T-helper 2 cell treated with Interferon-gamma antibody and Interleukin-4, amounts not matched to agents 5 μg/mL and 100 μg/mL, for 36 hours (primary cell): ENCODE measurements around the gene DGKZ.
A peak's percentile ranks its signal among the peaks of the same experiment; 100 is the strongest.
"Not testable (repeated sequence)": the region's sequence is repeated elsewhere in the genome, so short reads cannot be mapped to it uniquely, and the experiment has no call there.

Experiments
- DNase-seq: peaks from one replicate; pipeline ENCODE4 v3.0.0; 2021; ENCODE audit warnings: low spot score
- H3K27ac Mint-ChIP-seq: one replicate; pipeline ENCODE4 v1.8.0; 2021; ENCODE audit warnings: mild to moderate bottlenecking, mixed read lengths
- H3K27me3 Mint-ChIP-seq: one replicate; pipeline ENCODE4 v1.8.0; 2021; ENCODE audit warnings: low read depth, mixed read lengths
- H3K36me3 Mint-ChIP-seq: one replicate; pipeline ENCODE4 v1.8.0; 2021; ENCODE audit warnings: low read depth, mixed read lengths
- H3K4me1 Mint-ChIP-seq: one replicate; pipeline ENCODE4 v1.8.0; 2021; ENCODE audit warnings: low read depth, mixed read lengths
- H3K4me3 Mint-ChIP-seq: one replicate; pipeline ENCODE4 v1.8.0; 2022; ENCODE audit warnings: mild to moderate bottlenecking, moderate library complexity, mixed read lengths
- H3K9me3 Mint-ChIP-seq: one replicate; pipeline ENCODE4 v1.8.0; 2021; ENCODE audit warnings: mixed read lengths

Gene DGKZ

GRCh38 chr11:46361283-46362155 is 14.3 kb downstream of the DGKZ start:
- Mint-ChIP-seq H3K4me1 (peaks cover 26% of the 10 kb centered on the region), H3K9me3 (no peaks in the 10 kb centered on the region)

GRCh38 chr11:46362156-46363030 is 15.1 kb downstream of the DGKZ start:
- Mint-ChIP-seq H3K4me3 (peak overlapping the region; percentile 85), H3K36me3 (peaks cover 3% of the 10 kb centered on the region)

More at GRCh38 chr11:46361283-46362155, 14.3 kb downstream of the DGKZ start:
- Mint-ChIP-seq H3K4me3 (peak overlapping the region; percentile 85), H3K27me3 (no peaks in the 10 kb centered on the region), H3K27ac (peak overlapping the region; percentile 77), H3K36me3 (peaks cover 3% of the 10 kb centered on the region)
- DNase-seq = peak; percentile 69

GRCh38 chr11:46363031-46363407 is 15.8 kb downstream of the DGKZ start:
- peaks cover 3% of the 10 kb centered on the region for H3K36me3 Mint-ChIP-seq
- no peak for DNase-seq
- peak overlapping the region; percentile 85 for H3K4me3 Mint-ChIP-seq
- H3K4me1 Mint-ChIP-seq = peaks cover 25% of the 10 kb centered on the region
- no peaks in the 10 kb centered on the region for H3K9me3 Mint-ChIP-seq
- H3K27ac Mint-ChIP-seq = peak overlapping the region; percentile 62
- no peaks in the 10 kb centered on the region for H3K27me3 Mint-ChIP-seq

More at GRCh38 chr11:46362156-46363030, 15.1 kb downstream of the DGKZ start:
- peaks cover 29% of the 10 kb centered on the region for H3K4me1 Mint-ChIP-seq
- no peaks in the 10 kb centered on the region for H3K27me3 Mint-ChIP-seq
- peak overlapping the region; percentile 62 for H3K27ac Mint-ChIP-seq
- H3K9me3 Mint-ChIP-seq = no peaks in the 10 kb centered on the region
- DNase-seq = no peak

GRCh38 chr11:46363455-46364005 is 16.3 kb downstream of the DGKZ start:
- no peak for DNase-seq
- Mint-ChIP-seq H3K4me1 (peaks cover 25% of the 10 kb centered on the region), H3K36me3 (peaks cover 8% of the 10 kb centered on the region), H3K9me3 (no peaks in the 10 kb centered on the region), H3K4me3 (no peak overlapping the region), H3K27me3 (no peaks in the 10 kb centered on the region), H3K27ac (no peak overlapping the region)

GRCh38 chr11:46364056-46364455 is 16.8 kb downstream of the DGKZ start:
- H3K9me3 Mint-ChIP-seq = no peaks in the 10 kb centered on the region
- H3K36me3 Mint-ChIP-seq = peaks cover 12% of the 10 kb centered on the region
- peaks cover 25% of the 10 kb centered on the region for H3K4me1 Mint-ChIP-seq
- no peak overlapping the region for H3K4me3 Mint-ChIP-seq
- DNase-seq = no peak
- H3K27me3 Mint-ChIP-seq = no peaks in the 10 kb centered on the region
- no peak overlapping the region for H3K27ac Mint-ChIP-seq

- peaks cover 26% of the 10 kb centered on the region for H3K4me1 Mint-ChIP-seq
- H3K27me3 Mint-ChIP-seq = no peaks in the 10 kb centered on the region
- DNase-seq = no peak
- peak overlapping the region; percentile 7 for H3K27ac Mint-ChIP-seq
- H3K4me3 Mint-ChIP-seq = no peak overlapping the region
- no peaks in the 10 kb centered on the region for H3K9me3 Mint-ChIP-seq
- peaks cover 19% of the 10 kb centered on the region for H3K36me3 Mint-ChIP-seq
Measured at GRCh38 chr11:46364791-46365190, 17.5 kb downstream of the DGKZ start.

- Mint-ChIP-seq H3K27ac (no peak overlapping the region), H3K4me1 (peaks cover 17% of the 10 kb centered on the region), H3K36me3 (peaks cover 26% of the 10 kb centered on the region), H3K4me3 (no peak overlapping the region), H3K9me3 (no peaks in the 10 kb centered on the region), H3K27me3 (no peaks in the 10 kb centered on the region)
- no peak for DNase-seq
Measured at GRCh38 chr11:46366260-46366659, 19.0 kb downstream of the DGKZ start.

GRCh38 chr11:46366661-46367161 is 19.4 kb downstream of the DGKZ start:
- peaks cover 16% of the 10 kb centered on the region for H3K4me1 Mint-ChIP-seq
- DNase-seq = no peak
- H3K27me3 Mint-ChIP-seq = no peaks in the 10 kb centered on the region
- peaks cover 28% of the 10 kb centered on the region for H3K36me3 Mint-ChIP-seq
- no peak overlapping the region for H3K27ac Mint-ChIP-seq
- H3K4me3 Mint-ChIP-seq = no peak overlapping the region
- no peaks in the 10 kb centered on the region for H3K9me3 Mint-ChIP-seq

- Mint-ChIP-seq H3K9me3 (no peaks in the 10 kb centered on the region), H3K36me3 (peaks cover 30% of the 10 kb centered on the region), H3K27me3 (no peaks in the 10 kb centered on the region), H3K4me1 (peaks cover 14% of the 10 kb centered on the region), H3K27ac (no peak overlapping the region), H3K4me3 (no peak overlapping the region)
- DNase-seq = peak; percentile 60
Measured at GRCh38 chr11:46367244-46367915, 20.1 kb downstream of the DGKZ start.

GRCh38 chr11:46367916-46368267 is 20.6 kb downstream of the DGKZ start:
- H3K36me3 Mint-ChIP-seq = peaks cover 29% of the 10 kb centered on the region
- H3K4me3 Mint-ChIP-seq = no peak overlapping the region
- DNase-seq = no peak
- no peaks in the 10 kb centered on the region for H3K27me3 Mint-ChIP-seq
- no peak overlapping the region for H3K27ac Mint-ChIP-seq
- H3K9me3 Mint-ChIP-seq = no peaks in the 10 kb centered on the region
- peaks cover 11% of the 10 kb centered on the region for H3K4me1 Mint-ChIP-seq

GRCh38 chr11:46369458-46370152 is 22.3 kb downstream of the DGKZ start:
- H3K36me3 Mint-ChIP-seq = peaks cover 27% of the 10 kb centered on the region
- H3K27me3 Mint-ChIP-seq = no peaks in the 10 kb centered on the region
- no peak for DNase-seq
- peaks cover 7% of the 10 kb centered on the region for H3K4me1 Mint-ChIP-seq
- no peaks in the 10 kb centered on the region for H3K9me3 Mint-ChIP-seq
- H3K4me3 Mint-ChIP-seq = no peak overlapping the region
- H3K27ac Mint-ChIP-seq = peak overlapping the region; percentile 52

- no peak overlapping the region for H3K27ac Mint-ChIP-seq
- H3K36me3 Mint-ChIP-seq = peaks cover 32% of the 10 kb centered on the region
Measured at GRCh38 chr11:46370253-46370652, 23.0 kb downstream of the DGKZ start.

GRCh38 chr11:46371262-46371661 is 24.0 kb downstream of the DGKZ start:
- not testable (repeated sequence) for H3K27ac Mint-ChIP-seq, H3K27me3 Mint-ChIP-seq, H3K4me3 Mint-ChIP-seq, DNase-seq, H3K9me3 Mint-ChIP-seq, H3K4me1 Mint-ChIP-seq
- H3K36me3 Mint-ChIP-seq = peaks cover 36% of the 10 kb centered on the region

More at GRCh38 chr11:46370253-46370652, 23.0 kb downstream of the DGKZ start:
- Mint-ChIP-seq H3K27me3 (no peaks in the 10 kb centered on the region), H3K4me3 (no peak overlapping the region), H3K9me3 (no peaks in the 10 kb centered on the region), H3K4me1 (peaks cover 5% of the 10 kb centered on the region)
- no peak for DNase-seq
